SK-N-MC (cell line): ENCODE results near the gene ERG.

ENCODE experiments used
- EZH2 ChIP-seq: fragments of 200-600 bp; sonication (generic); IDR thresholded peaks from one replicate; pipeline ENCODE4 v1.6.1; 2017; ENCODE audit warnings: antibody characterized with exemption
- FOXP2 ChIP-seq: optimal IDR thresholded peaks from 2 replicates; pipeline ENCODE3; 2011; ENCODE audit warnings: mild to moderate bottlenecking, moderate library complexity; ENCODE audit not compliant: insufficient read depth; ENCODE audit errors: extremely low read length, control extremely low read depth
- POLR2AphosphoS5 ChIP-seq: IDR thresholded peaks from 2 replicates; pipeline ENCODE4 v1.6.1; 2012; ENCODE audit warnings: mild to moderate bottlenecking, low read depth, low read length, borderline replicate concordance

- TF ChIP-seq POLR2AphosphoS5 (no peak), EZH2 (no peak), FOXP2 (no peak)
These were observed 9.5 kb downstream of the ERG start for GRCh38 chr21:38488640-38489270.
